HG02798 (cell line): ENCODE results near the gene KCNC1.

Experiments
- ATAC-seq: cut with Tn5 transposase; IDR thresholded peaks from one replicate; pipeline ENCODE4 v1.9.1; 2021; ENCODE audit warnings: mild to moderate bottlenecking; ENCODE audit not compliant: unreplicated experiment, poor library complexity

Gene KCNC1

GRCh38 chr11:17770048-17770652 is 35.6 kb downstream of the KCNC1 start:
- ATAC-seq, result no peak

GRCh38 chr11:17770917-17771316 is 36.3 kb downstream of the KCNC1 start:
- ATAC-seq, result no peak

DNA sequence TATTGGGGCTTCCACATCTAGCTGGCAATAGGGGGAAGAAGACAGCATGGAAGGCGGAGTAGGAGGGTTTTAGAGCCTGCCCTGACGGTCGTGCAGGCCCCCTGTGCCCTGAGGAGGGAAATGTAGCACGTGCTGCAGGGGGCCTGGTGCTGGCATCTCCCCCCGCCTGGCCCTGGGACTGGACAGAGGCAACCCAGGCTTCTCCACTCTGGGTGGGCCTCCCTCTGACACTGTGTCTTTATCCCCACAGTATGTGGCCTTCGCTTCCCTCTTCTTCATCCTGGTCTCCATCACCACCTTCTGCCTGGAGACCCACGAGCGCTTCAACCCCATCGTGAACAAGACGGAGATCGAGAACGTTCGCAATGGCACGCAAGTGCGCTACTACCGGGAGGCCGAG is 36.8 kb downstream of the KCNC1 start:
- no peak for ATAC-seq

DNA sequence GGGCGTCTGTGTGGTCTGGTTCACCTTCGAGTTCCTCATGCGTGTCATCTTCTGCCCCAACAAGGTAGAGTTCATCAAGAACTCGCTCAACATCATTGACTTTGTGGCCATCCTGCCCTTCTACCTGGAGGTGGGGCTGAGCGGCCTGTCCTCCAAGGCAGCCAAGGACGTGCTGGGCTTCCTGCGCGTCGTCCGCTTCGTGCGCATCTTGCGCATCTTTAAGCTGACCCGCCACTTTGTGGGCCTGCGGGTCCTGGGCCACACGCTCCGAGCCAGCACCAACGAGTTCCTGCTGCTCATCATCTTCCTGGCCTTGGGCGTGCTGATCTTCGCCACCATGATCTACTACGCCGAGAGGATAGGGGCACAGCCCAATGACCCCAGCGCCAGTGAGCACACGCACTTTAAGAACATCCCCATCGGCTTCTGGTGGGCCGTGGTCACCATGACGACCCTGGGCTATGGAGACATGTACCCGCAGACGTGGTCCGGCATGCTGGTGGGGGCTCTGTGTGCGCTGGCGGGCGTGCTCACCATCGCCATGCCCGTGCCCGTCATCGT is 37.3 kb downstream of the KCNC1 start:
- ATAC-seq, result no peak

GRCh38 chr11:17772704-17773600 is 38.4 kb downstream of the KCNC1 start:
- ATAC-seq, result no peak

DNA sequence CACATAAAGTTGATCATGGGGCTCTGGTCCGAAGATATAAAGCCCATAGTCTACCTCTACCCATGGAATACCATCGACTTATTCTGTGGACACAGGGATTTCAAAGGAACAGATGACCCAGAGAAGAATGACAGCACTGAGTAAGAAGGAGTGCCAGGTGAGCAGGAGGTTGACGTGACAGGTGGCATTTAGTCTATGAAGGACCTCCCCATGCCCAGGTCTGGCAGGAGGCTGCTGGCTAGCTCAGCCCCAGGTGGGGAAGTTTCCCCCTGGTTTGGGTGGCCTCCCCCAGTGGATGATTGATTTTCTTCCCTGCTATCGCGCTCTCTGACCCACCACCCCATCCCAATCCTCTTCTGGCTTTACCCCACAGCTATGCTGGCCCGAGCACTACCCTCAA is 39.1 kb downstream of the KCNC1 start:
- ATAC-seq, result no peak

GRCh38 chr11:17774232-17775034 is 39.9 kb downstream of the KCNC1 start:
- no peak for ATAC-seq

GRCh38 chr11:17775035-17775348 is 40.4 kb downstream of the KCNC1 start:
- no peak for ATAC-seq

DNA sequence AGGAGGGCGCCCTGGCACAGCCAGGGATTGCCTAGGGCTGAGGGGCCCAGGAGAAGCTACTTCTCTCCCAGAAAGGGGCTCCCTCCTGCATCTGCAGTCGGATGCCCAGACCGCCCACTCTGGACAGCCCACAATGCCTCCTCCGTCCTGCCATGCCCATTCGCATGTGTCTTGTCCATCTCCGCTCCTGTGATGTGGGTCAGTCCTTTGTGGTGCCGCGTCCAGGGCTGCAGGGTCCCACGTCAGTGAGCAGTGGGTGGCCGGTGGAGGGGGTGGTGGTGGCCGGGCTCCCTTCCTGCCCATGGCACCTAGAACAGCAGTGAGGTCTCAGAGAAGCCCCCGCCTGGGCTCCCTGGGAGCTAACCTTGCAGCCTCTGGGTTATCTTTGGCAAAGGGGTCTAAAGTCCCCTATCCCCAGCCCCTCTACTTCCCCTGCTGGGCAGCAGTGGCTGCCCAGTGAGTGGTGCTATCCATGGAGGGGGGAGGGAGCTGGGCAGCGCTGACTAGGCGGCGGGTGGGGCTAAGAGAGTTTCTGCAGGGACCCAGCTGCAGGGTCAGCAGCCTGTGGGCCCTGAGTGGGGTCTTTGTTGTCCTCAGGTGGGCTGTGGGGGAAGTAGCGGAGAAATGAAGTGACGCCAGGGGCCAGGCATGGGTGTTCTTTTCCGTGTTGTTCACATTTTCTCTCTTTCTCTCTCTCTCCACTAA is 41.1 kb downstream of the KCNC1 start:
- no peak for ATAC-seq

GRCh38 chr11:17776212-17776875 is 41.8 kb downstream of the KCNC1 start:
- ATAC-seq, result no peak

GRCh38 chr11:17777086-17777737 is 42.6 kb downstream of the KCNC1 start:
- no peak for ATAC-seq

- ATAC-seq, result no peak
Observed at GRCh38 chr11:17777738-17778091, 43.1 kb downstream of the KCNC1 start.

GRCh38 chr11:17778352-17778751 is 43.8 kb downstream of the KCNC1 start:
- ATAC-seq, result no peak

- no peak for ATAC-seq
Observed at GRCh38 chr11:17778956-17779860, 44.6 kb downstream of the KCNC1 start.

- no peak for ATAC-seq
Observed at GRCh38 chr11:17779861-17780594, 45.4 kb downstream of the KCNC1 start.

DNA sequence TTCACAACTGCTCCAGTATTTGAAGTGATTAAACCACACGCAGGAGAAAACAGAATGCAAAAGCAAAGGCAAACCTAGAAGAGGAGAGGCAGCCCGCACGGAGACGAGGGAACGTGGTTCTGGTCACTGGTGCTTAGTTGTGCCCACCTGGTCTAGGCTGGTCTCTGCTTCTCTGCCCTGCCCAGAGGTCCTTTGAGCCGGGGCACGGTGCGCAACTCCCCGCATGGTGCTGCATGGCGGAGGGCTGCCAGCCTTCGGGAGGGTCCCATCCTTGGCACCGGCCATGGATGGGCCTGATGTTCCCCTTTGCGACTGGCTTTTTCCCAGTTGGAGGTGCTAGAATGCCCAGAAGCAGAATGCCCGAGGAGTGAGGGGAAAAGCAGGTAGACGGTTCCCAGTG is 46.1 kb downstream of the KCNC1 start:
- no peak for ATAC-seq

DNA sequence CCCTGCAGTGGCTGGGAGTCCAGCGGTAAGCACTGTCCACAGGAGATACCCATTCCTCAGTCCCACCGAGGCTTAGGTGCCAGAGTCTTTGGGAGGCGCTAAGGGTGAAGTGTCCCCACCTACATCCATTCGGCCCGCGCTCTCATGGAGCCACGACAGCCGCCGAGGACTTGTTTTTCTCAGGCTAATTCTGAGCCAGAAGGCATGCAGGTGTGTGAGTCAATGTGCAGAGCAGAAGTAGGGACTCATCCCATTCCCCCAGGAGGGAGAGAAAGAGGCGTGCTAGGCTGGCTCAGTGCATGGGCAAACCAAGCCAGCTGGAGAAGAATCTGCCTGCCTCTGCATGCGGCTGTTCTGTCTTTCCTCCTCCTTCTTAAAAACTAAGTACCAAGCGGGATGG is 46.6 kb downstream of the KCNC1 start:
- no peak for ATAC-seq

- no peak for ATAC-seq
Observed at GRCh38 chr11:17781626-17782025, 47.0 kb downstream of the KCNC1 start.
